Anterior cingulate cortex (tissue), 58 donors: ENCODE results near the gene UBR4.
A peak's percentile ranks its signal among the peaks of the same experiment; 100 is the strongest.

ENCODE experiments used
- DNase-seq, 58 donors: peaks; one replicate each; lab custom pipeline; 2025; lab: John Stamatoyannopoulos, UW

The UBR4 gene

DNA sequence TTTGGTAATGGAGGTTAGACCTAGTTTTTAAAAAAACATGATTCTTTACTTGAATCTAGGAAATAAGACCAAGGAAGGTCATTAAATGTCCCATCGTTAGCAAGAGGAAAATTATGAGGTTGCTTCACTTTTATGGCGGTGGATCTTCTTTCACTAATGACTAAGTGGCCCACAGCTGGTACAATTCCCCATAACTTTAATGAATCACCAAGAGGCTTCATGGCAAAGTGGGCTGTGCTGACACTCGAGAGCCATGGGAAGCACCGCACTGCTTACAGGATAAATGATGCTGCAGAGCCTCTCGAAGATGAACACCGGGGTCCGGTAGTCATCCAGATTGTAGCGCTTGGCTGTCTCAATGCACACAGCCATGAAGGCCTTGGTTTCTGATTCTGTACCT is 108.8 kb downstream of the UBR4 start:
- no peak for DNase-seq

- no peak for DNase-seq
Observed at GRCh38 chr1:19100028-19100427, 110.0 kb downstream of the UBR4 start.

DNA sequence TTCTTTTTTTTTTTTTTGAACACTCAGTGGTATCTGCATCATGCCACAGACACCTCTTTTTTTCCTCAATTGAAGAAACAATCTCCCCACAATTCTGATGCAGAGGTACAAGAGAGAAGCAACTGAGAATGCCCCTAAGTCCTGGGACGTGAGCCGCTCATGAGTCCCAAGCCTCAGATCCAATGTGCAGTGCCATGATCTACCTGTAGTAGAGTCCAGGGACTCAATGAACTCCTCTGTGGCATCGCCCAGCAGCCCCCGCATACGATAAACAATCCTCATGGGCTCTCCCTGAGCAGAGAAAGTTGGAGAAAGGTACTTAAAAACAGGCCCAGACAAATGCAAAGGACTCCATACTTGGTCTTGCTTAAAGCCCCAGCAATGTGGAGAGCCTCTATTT is 113.1 kb downstream of the UBR4 start:
- no peak for DNase-seq

GRCh38 chr1:19096036-19096833 is 113.8 kb downstream of the UBR4 start:
- peak in 22 of 58 donors; percentile 2 to 48 (median 15) for DNase-seq

- peak in 3 of 58 donors; percentile 8 to 31 (median 14) for DNase-seq
Observed at GRCh38 chr1:19091196-19091953, 118.7 kb downstream of the UBR4 start.

DNA sequence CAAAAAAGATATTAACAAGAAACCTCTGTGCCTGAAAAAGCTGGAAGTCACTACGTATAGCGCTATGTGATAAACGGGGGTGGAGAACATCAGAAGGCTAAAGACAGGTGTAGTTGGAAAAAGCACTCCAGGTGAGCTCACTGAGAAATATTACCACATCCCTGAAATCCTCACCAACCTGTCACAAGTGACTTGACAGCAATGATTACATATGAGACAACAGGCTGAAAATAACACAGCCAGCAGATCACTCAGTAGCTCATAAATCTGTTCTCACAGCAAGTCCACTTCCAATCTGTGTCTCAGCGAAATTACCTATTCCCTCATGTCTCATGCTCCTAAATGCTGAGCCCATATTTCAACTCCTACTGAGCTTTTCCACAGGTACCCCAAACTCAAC is 120.5 kb downstream of the UBR4 start:
- no peak for DNase-seq

- no peak for DNase-seq
Observed at GRCh38 chr1:19088717-19089442, 121.2 kb downstream of the UBR4 start.

GRCh38 chr1:19087737-19088594 is 122.1 kb downstream of the UBR4 start:
- DNase-seq, result no peak

DNA sequence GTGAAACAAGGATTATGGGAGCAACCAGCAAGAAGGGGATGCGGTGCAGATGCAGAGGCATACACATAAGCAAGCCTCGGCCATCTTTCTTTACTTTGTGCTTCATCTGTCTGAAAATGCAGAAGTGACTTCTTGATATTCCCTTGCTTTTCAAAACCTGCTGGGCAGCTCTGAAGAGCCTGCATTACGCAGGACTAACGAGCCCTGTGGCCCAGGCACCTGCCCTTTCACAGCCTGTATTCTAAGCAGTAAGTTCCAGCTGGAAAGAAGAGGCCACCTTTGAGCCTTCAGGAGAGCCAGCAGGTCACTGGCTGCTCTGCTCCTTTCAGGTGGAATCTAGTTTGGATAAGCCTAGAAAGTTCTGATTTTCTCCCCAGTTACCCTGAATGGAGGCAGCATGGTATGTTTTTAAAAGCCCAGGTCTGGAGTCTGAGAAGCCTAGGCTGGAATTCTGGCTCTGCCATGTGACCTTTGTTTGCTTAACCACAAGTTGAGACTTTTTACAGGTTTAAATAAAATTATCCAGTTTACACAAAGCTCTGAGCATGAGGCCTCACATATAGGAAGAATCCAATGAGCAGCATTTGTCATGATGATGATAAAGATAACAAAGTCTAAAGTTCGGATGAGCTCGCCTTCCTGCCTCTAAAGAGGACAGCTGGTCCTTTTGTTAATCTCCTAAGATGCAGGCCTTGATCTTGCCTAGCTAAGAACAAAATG is 122.9 kb downstream of the UBR4 start:
- DNase-seq, result no peak

GRCh38 chr1:19086176-19086875 is 123.7 kb downstream of the UBR4 start:
- DNase-seq, result no peak

DNA sequence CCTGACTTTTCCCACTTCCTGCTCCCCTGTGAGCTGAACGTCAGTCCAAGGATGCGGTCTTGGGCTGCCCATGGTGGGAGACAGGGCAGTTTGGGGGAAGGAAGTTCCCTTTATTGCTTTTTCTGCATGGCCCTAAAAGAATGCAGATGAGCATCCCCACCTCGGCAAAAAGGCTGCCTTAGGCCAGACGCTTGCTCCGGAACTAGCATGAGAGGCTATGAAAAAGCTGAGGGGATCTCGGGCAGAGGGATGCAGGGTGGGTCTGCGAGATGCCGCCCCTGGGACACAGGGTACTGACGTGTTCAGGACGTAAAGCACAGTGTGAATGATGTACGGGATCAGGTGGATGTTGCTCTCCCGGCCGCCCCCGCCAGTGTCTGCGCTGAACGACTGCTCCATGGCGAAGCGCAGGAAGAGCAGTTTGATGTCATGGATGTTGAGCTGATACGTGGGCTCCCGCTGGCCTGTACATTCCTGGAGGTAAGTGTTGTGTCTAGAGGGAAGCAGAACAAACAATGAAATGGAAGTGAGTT is 125.8 kb downstream of the UBR4 start:
- no peak for DNase-seq

GRCh38 chr1:19083081-19083480 is 127.0 kb downstream of the UBR4 start:
- DNase-seq, result no peak

DNA sequence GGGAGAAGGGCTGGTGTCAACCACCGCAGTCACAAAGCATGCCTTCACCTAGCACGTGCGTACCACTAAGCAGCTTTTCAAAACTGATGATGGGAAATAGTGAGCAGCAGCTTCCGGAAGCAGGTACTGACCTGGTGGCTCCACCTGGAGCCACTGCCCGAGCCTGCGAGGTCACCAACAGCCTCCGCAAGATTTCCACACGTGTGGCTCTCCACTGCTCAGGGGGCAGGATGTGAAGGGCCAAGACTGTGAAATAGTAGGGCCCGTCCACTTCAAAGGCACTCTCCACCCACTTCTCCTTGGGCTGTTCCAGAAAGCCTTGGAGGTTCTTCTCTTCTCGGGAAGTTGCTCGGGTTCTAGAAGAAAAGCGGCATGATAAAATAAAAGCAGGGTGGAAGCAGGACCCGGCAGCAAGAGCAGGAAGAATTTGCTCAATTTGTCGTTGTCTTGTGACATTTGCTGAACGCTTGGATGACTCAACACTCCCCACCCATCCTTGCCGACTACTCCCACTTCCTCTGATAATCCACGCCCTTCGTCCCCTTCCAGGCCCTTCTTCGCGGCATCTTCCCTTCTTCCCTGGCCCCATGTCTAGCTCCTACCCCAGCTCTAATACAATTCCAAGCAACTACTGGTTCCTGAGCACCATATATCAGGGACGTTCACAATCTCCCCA is 128.7 kb downstream of the UBR4 start:
- no peak for DNase-seq

DNA sequence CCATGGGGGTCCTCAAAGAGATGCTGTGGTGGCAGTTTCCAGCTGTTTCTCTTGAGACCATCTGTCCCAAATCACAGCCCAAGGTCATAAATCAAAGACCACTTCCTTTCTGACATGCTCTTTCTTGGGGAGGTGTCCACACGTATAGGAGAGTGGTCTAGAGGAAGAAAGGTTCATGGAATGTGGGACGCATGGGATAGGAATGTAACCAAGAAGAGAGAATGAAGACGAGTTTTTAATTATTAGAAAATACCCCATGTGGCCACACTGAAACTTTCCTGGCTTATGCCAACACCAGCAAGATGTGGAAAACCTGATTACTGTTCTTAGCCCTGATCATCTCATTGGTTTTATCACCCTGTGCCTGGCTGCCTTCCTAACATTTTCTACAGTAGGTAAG is 129.3 kb downstream of the UBR4 start:
- no peak for DNase-seq

DNA sequence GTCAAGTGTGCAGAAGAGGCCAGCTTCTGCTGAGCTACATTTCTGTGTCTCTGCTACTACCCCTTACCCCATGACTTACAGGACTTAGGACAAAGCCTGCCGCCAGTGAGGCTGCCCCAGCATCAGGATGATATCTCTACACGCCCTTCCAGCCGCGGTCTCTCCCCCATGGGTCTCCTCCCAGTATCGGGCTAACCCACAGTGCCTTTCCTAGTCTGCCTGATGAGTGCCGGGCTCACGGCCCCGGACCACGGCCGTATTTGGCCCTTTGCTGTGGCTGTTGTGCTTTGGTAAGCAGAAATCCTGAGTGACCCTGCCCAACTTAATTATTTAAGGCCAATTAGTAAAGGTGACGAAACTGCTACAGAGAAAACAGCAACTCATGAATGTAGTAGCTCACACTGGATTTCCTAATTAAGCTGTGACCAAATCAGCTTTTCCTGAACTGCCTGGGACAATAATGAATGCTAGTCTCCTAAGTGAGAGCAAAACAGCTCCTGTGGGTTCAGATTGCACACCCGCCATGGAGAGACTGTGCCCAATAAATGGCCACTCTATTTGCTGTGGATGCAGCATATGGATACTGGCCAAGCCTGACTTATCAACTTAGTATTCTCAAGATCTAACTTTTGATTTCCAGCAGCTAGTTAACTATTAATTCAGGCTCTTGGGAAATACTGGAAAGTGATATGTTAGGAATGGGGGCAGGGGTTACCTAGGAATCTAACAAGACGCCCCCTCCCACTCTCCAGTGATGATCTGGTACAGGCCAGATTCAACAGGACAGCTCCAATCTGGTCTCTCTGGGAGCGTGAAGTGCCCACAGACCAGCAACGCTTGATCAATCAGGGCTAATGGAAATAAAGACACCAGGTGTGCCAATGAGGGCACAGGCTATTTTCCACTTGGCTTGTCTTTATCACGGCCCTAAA is 130.3 kb downstream of the UBR4 start:
- DNase-seq, result peak in 14 of 58 donors; percentile 8 to 62 (median 34)

DNA sequence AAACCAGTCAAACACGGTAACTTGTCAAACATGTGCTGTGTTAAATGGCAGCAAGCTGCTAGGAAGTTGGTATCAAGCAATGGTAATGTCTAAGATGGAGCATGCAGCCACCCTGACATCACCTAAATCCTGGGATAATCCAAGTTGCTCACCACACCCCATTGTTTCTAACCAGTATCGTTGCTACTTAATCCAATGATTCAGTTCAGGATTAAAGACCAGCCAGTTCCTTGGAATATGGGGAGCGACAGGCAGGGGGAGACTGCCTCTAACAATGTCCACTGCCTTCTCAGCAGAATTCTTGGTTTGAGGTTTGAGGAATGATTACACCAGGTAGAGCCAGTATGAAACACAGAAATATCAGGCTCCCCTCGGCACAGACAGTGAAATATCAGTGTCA is 131.5 kb downstream of the UBR4 start:
- DNase-seq, result no peak
